Measurements from ENCODE around the gene LTBP2. TPM values are rescaled to one million over a fixed set of nuclear protein-coding genes. Genes with fewer than 3 reads are reported as not detected.

The LTBP2 gene
- total and polyA plus RNA-seq, 2 experiments from 2014 or later, result 2.0 to 5.4 TPM

GRCh38 chr14:74475678-74476077 lies 136.4 kb downstream of the LTBP2 start:
- Histone ChIP-seq H3K27ac (no peak overlapping the region), H3K36me3 (peaks cover 11% of the 10 kb centered on the region), H3K4me3 (no peak overlapping the region), H3K27me3 (no peaks in the 10 kb centered on the region), H3K4me1 (ENCODE audit: low read depth) (peaks cover 9% of the 10 kb centered on the region), H3K9me3 (ENCODE audit: low read depth) (no peaks in the 10 kb centered on the region)
- no peak for TF ChIP-seq CTCF (IDR thresholded peaks at IDR 0.05; ENCODE audit: low read depth, low read length)
- DNase-seq (ENCODE audit: low read depth in 1 of 2, low spot score in 1 of 2), result peak in 1 of 2 donors; percentile 63

- H3K27ac ChIP-seq, result no peak overlapping the region
- H3K9me3 ChIP-seq (ENCODE audit: low read depth), result no peaks in the 10 kb centered on the region
- DNase-seq (ENCODE audit: low read depth in 1 of 2, low spot score in 1 of 2), result peak in 1 of 2 donors; percentile 26
- peaks cover 7% of the 10 kb centered on the region for H3K36me3 ChIP-seq
- TF ChIP-seq CTCF (IDR thresholded peaks at IDR 0.05; ENCODE audit: low read depth, low read length), result no peak
- H3K27me3 ChIP-seq, result no peaks in the 10 kb centered on the region
- peaks cover 4% of the 10 kb centered on the region for H3K4me1 ChIP-seq (ENCODE audit: low read depth)
- no peak overlapping the region for H3K4me3 ChIP-seq
Measured at GRCh38 chr14:74474376-74474775, 137.7 kb downstream of the LTBP2 start.

GRCh38 chr14:74472601-74473000 lies 139.4 kb downstream of the LTBP2 start:
- TF ChIP-seq CTCF (IDR thresholded peaks at IDR 0.05; ENCODE audit: low read depth, low read length), result no peak
- peaks cover 4% of the 10 kb centered on the region for H3K4me1 ChIP-seq (ENCODE audit: low read depth)
- no peak for DNase-seq (ENCODE audit: low read depth in 1 of 2, low spot score in 1 of 2)
- no peak overlapping the region for H3K27ac ChIP-seq
- no peaks in the 10 kb centered on the region for H3K27me3 ChIP-seq
- no peak overlapping the region for H3K4me3 ChIP-seq
- H3K9me3 ChIP-seq (ENCODE audit: low read depth), result no peaks in the 10 kb centered on the region
- peaks cover 4% of the 10 kb centered on the region for H3K36me3 ChIP-seq

- H3K36me3 ChIP-seq, result peaks cover 4% of the 10 kb centered on the region
- no peak overlapping the region for H3K4me3 ChIP-seq
- no peaks in the 10 kb centered on the region for H3K9me3 ChIP-seq (ENCODE audit: low read depth)
Measured at GRCh38 chr14:74469548-74470518, 142.2 kb downstream of the LTBP2 start.

GRCh38 chr14:74468513-74468912 lies 143.5 kb downstream of the LTBP2 start:
- no peak for TF ChIP-seq CTCF (IDR thresholded peaks at IDR 0.05; ENCODE audit: low read depth, low read length)
- Histone ChIP-seq H3K27ac (no peak overlapping the region), H3K4me1 (ENCODE audit: low read depth) (peaks cover 16% of the 10 kb centered on the region), H3K4me3 (no peak overlapping the region), H3K27me3 (no peaks in the 10 kb centered on the region), H3K9me3 (ENCODE audit: low read depth) (no peaks in the 10 kb centered on the region), H3K36me3 (peaks cover 2% of the 10 kb centered on the region)
- DNase-seq (ENCODE audit: low read depth in 1 of 2, low spot score in 1 of 2), result no peak

More at GRCh38 chr14:74469548-74470518, 142.2 kb downstream of the LTBP2 start:
- TF ChIP-seq CTCF (IDR thresholded peaks at IDR 0.05; ENCODE audit: low read depth, low read length), result no peak
- no peaks in the 10 kb centered on the region for H3K27me3 ChIP-seq
- DNase-seq (ENCODE audit: low read depth in 1 of 2, low spot score in 1 of 2), result no peak
- no peak overlapping the region for H3K27ac ChIP-seq
- peaks cover 11% of the 10 kb centered on the region for H3K4me1 ChIP-seq (ENCODE audit: low read depth)
